NB4 (cell line): ENCODE measurements around the gene CCDC57.
A peak's percentile ranks its signal among the peaks of the same experiment; 100 is the strongest.
"Not testable (repeated sequence)": the region's sequence is repeated elsewhere in the genome, so short reads cannot be mapped to it uniquely, and the experiment has no call there.

Source experiments
- DNase-seq: peaks from one replicate; pipeline ENCODE4 v3.0.0; 2010; ENCODE audit warnings: low read depth
- H3K4me3 ChIP-seq: one replicate; pipeline ENCODE4 v1.5.1; 2011; ENCODE audit warnings: mild to moderate bottlenecking, low read depth, low read length, moderate library complexity
- MYC ChIP-seq: IDR thresholded peaks from 2 replicates; pipeline ENCODE4 v1.6.1; 2011; ENCODE audit warnings: low read depth, low read length
- POLR2A ChIP-seq: IDR thresholded peaks from 2 replicates; pipeline ENCODE4 v1.6.1; 2011; ENCODE audit warnings: mild to moderate bottlenecking; ENCODE audit not compliant: insufficient read length; ENCODE audit errors: extremely low read depth
- TF ChIP-seq, protein P1 (sequence below): IDR thresholded peaks from one replicate; pipeline ENCODE4 v1.5.1; 2012; ENCODE audit warnings: low read depth, low read length
- TF ChIP-seq, protein P2 (sequence below): IDR thresholded peaks from 2 replicates; pipeline ENCODE4 v1.6.1; 2011; ENCODE audit warnings: low read depth, low read length

The CCDC57 gene, protein sequence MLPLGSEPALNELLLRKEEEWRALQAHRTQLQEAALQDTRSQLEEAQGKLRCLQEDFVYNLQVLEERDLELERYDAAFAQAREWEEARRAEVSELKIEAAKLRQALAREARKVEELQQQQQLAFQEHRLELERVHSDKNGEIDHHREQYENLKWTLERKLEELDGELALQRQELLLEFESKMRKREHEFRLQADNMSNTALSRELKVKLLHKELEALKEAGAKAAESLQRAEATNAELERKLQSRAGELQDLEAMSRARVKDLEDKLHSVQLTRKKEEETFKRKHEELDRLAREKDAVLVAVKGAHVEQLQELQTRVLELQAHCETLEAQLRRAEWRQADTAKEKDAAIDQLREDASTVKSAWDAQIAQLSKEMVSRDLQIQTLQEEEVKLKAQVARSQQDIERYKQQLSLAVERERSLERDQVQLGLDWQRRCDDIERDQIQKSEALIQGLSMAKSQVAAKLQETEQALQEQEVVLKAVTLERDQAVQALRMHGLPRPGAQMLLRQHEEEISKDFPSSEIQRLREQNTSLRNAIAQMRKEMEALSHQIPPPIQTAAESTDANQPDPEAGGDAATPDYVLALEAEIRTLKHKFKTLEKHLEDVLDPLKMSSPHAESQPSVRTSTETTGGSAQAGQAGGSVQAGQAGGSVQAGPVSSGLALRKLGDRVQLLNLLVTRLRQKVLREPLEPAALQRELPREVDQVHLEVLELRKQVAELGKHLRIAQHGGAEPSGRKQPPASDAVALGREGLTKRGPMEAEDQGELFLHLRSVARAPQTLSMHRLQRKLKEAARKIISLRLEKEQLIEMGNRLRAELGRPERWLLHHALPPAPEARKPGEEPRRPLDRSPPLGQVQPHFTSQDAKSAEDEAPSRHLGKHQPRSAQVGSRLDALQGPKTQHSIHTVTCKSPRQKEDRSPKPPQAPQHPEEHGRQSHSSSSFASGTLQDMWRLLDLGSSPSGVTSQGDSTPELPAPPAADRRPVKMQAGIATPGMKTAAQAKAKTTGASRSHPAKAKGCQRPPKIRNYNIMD

DNA sequence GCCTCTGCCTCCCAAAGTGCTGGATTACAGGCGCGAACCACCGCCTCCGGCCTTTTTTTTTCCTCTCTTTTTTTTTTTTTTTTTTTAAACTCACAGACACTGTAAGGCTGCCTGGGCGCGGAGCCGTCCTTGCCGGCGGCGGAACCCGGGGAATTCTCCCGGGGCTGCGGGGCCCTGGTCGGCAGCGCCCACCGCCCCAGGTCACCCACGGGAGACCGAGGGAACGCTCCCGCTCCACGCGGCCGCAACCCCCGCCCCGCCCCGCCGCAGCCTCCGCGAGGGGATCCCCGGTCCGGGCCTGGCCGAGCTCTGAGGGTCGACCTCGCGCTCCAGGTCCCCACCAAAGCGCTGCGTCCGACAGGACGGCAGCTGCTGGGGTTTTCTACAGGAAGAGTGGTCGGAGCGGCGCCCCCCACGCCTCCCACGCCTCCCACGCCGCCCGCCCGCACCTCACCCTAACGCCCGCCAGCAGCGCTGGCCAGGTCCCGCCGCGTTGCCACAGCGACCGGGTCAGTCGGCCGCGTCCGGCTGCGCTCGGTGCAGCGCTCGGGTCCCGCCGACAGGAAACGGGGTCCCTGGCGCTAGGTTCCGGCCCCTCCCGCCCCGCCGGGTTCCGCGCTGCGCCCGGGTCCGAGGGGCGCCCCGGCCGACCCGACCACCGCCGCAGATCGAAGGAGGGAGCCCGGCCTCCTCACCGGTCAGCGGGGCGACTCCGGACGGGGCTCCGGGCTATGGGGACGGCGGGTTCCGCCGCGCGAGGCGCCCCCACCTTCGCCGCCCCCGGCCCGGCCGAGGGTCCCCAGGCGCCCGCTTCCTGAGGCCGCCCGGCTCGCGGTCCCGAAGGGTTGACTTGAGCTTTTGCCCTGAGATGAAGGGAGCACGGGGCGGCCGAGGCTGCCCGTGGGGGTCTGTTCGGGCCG, at the start of gene CCDC57:
CCDC57 (minus strand) TSS at position 512 of the 920 bp plus-strand sequence. CDS start 10,898 bp downstream, outside the sequence.
- peak; percentile 89 for DNase-seq
- TF ChIP-seq POLR2A (peak; percentile 22), MYC (0 out of 2 replicates have a peak, but pooled peaks have one; percentile 1)
- TF ChIP-seq, protein P1, sequence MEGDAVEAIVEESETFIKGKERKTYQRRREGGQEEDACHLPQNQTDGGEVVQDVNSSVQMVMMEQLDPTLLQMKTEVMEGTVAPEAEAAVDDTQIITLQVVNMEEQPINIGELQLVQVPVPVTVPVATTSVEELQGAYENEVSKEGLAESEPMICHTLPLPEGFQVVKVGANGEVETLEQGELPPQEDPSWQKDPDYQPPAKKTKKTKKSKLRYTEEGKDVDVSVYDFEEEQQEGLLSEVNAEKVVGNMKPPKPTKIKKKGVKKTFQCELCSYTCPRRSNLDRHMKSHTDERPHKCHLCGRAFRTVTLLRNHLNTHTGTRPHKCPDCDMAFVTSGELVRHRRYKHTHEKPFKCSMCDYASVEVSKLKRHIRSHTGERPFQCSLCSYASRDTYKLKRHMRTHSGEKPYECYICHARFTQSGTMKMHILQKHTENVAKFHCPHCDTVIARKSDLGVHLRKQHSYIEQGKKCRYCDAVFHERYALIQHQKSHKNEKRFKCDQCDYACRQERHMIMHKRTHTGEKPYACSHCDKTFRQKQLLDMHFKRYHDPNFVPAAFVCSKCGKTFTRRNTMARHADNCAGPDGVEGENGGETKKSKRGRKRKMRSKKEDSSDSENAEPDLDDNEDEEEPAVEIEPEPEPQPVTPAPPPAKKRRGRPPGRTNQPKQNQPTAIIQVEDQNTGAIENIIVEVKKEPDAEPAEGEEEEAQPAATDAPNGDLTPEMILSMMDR: no peak
- TF ChIP-seq, protein P2, sequence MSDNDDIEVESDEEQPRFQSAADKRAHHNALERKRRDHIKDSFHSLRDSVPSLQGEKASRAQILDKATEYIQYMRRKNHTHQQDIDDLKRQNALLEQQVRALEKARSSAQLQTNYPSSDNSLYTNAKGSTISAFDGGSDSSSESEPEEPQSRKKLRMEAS: peak; percentile 50
- H3K4me3 ChIP-seq: peak within 1 kb of the TSS; percentile 63

DNA sequence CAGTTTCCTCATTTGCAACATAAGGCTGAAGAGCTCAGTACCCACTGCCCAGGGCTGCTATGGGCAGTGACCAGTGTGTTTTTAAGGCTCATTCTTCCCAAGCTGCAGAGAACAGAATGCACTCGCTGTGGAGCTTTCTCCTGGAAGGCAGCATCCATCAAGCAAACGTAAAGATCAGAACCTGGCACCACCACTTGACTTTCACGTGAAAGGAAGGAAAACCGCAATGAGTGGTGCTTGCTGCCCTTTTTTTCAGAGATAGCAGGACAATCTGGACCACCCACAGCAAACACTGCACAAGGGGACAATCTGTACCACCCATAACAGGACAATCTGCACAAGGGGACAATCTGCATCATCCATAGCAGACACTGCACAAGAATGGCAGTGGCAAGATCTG, 49.7 kb upstream of the CCDC57 start:
- TF ChIP-seq, protein P2: no peak
- no peak for DNase-seq
- H3K4me3 ChIP-seq: no peak overlapping the region

DNA sequence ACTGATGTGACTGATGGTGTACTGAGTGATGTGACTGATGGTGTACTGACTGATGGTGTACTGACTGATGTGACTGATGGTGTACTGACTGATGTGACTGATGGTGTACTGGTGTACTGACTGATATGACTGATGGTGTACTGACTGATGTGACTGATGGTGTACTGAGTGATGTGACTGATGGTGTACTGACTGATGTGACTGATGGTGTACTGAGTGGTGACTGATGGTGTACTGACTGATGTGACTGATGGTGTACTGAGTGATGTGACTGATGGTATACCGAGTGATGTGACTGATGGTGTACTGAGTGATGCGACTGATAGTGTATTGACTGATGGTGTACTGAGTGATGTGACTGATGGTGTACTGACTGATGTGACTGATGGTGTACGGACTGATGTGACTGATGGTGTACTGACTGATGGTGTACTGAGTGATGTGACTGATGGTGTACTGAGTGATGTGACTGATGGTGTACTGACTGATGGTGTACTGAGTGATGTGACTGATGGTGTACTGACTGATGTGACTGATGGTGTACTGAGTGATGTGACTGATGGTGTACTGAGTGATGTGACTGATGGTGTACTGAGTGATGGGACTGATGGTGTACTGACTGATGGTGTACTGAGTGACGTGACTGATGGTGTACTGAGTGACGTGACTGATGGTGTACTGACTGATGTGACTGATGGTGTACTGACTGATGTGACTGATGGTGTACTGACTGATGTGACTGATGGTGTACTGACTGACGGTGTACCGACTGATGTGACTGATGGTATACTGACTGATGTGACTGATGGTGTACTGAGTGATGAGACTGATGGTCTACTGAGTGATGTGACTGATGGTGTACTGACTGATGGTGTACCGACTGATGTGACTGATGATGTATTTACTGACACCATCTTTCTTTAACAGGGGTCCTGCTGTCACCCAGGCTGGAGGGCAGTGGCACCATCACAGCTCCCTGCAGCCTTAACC, 47.6 kb upstream of the CCDC57 start:
- not testable (repeated sequence) for DNase-seq, H3K4me3 ChIP-seq

DNA sequence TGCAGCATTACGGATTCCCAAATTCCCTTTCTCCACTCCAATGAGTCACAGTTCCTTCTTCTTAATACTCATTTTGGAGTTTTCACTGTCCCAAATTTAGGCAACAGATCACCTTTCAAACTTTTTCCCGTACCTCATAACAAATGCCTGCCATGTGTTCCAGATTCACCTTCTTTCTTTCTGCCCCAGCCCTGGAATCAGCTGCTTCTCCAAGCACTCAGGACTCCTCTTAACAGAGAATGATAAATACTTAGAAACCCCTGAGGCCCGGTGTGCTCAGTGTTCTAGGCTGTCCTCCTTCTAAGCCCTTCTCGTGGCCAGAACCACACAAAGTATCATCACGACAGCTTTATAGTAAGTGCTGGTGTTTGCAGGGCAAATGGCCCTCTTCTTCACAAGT, 45.9 kb upstream of the CCDC57 start:
- no peak overlapping the region for H3K4me3 ChIP-seq
- DNase-seq: no peak
- TF ChIP-seq, protein P1: no peak
- TF ChIP-seq, protein P2: no peak
- TF ChIP-seq POLR2A (no peak), MYC (no peak)

DNA sequence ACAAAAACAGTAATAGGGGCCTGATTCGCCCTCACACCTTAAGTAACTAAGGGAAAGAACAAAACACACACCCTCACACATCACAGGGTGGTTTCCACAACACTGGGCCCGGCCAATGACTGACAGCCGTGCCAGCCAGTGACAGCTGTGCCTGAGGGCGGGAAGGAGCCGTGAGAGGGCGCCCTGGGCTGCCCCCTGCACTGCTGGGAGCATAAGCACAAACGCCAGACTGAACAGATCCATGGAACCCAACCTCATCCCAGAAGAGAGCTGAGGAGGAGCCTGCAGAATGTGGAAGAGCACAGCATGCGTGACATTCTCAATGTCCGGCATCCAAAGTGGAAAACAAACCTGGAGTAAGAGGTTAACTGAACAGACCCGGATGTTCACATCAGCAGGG, 44.8 kb upstream of the CCDC57 start:
- no peak overlapping the region for H3K4me3 ChIP-seq
- no peak for TF ChIP-seq POLR2A
- TF ChIP-seq, protein P1: no peak
- TF ChIP-seq, protein P2: no peak
- no peak for DNase-seq

DNA sequence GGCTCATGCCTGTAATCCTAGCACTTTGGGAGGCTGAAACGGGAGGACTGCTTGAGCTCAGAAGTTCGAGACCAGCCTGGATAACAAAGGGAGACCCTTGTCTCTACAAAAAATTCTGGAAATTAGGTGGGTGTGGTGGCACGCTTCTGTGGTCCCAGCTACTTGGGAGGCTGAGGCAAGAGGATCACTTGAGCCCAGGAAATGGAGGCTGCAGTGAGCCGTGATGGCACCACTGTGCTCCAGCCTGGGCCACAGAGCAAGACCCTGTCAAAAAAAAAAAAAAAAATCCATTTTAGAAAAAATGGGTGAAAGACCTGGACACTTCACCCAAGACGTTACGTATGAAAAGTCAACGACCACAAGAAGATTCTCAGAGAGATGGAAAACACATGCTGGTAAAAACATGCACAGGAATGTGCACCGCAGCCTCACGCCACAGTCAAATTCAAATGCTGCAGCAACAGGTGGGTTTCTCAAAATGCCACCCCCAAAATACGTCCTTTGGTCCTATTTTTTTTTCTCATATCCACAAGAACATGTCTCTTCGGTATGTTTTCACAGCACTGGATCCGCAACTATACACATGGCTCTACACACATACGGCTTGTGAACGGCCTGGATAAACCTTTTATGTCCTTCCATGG, 43.7 kb upstream of the CCDC57 start:
- no peak overlapping the region for H3K4me3 ChIP-seq
- TF ChIP-seq, protein P1: no peak
- TF ChIP-seq, protein P2: no peak
- no peak for TF ChIP-seq POLR2A
- TF ChIP-seq MYC: no peak
- DNase-seq: no peak
